Gastrocnemius medialis (tissue), 4 donors: Measurements from ENCODE around the gene SGCA. TPM values are rescaled to one million over a fixed set of nuclear protein-coding genes. Genes with fewer than 3 reads are reported as not detected.

Experiments
- ATAC-seq, 2 donors: fragments of 150-250 bp; one replicate each; pipeline ENCODE4 v1.9.1; 2016
- DNase-seq, 2 donors: peaks; one replicate each; pipeline ENCODE4 v3.0.0-alpha.2; 2019
- H3K27ac ChIP-seq, 4 donors: fragments of 200-600 bp; sonication (generic); 1 replicate in 1 of 4; 2 replicates in 3 of 4; pipeline ENCODE4 v1.5.1; 2016 to 2018; ENCODE audit warnings: mild to moderate bottlenecking in 2 of 4, moderate library complexity in 1 of 4
- H3K27me3 ChIP-seq, 3 donors: fragments of 200-600 bp; sonication (generic) in 2 of 3; 1 replicate in 1 of 3; 2 replicates in 2 of 3; pipeline versions ENCODE4 v1.5.1 to v1.6.0; 2016 to 2019; ENCODE audit warnings: mild to moderate bottlenecking in 1 of 3, moderate library complexity in 1 of 3
- H3K36me3 ChIP-seq, 2 donors: fragments of 200-600 bp; sonication (generic) in 1 of 2; one replicate each; pipeline ENCODE4 v1.5.1; 2017 to 2018
- H3K4me1 ChIP-seq, 2 donors: fragments of 200-600 bp; sonication (generic) in 1 of 2; one replicate each; pipeline ENCODE4 v1.5.1; 2016 to 2017; ENCODE audit warnings: mild to moderate bottlenecking in 2 of 2
- H3K4me3 ChIP-seq, 4 donors: fragments of 200-600 bp; sonication (generic) in 3 of 4; 1 replicate in 1 of 4; 2 replicates in 3 of 4; pipeline ENCODE4 v1.5.1; 2016 to 2019; ENCODE audit warnings: mild to moderate bottlenecking in 2 of 4
- H3K9me3 ChIP-seq, 3 donors: fragments of 200-600 bp; sonication (generic) in 2 of 3; 1 replicate in 1 of 3; 2 replicates in 2 of 3; pipeline ENCODE4 v1.5.1; 2016 to 2019
- POLR2A ChIP-seq, 2 donors: fragments of 450-650 bp; IDR thresholded peaks; one replicate each; pipeline ENCODE4 v1.6.1; 2017; ENCODE audit warnings: antibody characterized with exemption in 2 of 2, mild to moderate bottlenecking in 2 of 2, moderate library complexity in 2 of 2
- in situ Hi-C, 4 donors: fragments of 200-750 bp; cut with MboI; loops; one replicate each; pipeline versions ENCODE4 v1.15.0 to v1.8.0; 2017; ENCODE audit warnings: low sequenced_read_pairs in 4 of 4
- intact Hi-C: fragments of 100-400 bp; cut with DNase I; formaldehyde crosslinking; loops from one replicate; pipeline ENCODE4 v1.15.1; 2023; ENCODE audit warnings: low total_unique reads
- total RNA-seq, 4 donors: library from RNA; depleted of rRNA; stranded (reverse); fragments of >200 nt; gene quantifications; one replicate each; pipeline versions ENCODE4 v1.1.0 to v1.2.3, GENCODE V29; 2016
- TF ChIP-seq, protein P1 (sequence below), 5 experiments: fragments of 450-650 bp in 3 of 5; fragments of 200-600 bp in 2 of 5; sonication (generic) in 2 of 5; IDR thresholded peaks in 4 of 5; conservative IDR thresholded peaks in 1 of 5; 1 replicate in 4 of 5; 2 replicates in 1 of 5; pipeline ENCODE4 v1.5.1; 2016 to 2019; ENCODE audit warnings: antibody characterized with exemption in 5 of 5, mild to moderate bottlenecking in 3 of 5, moderate library complexity in 3 of 5

The SGCA gene
- total RNA-seq, 4 donors from 2014 or later, result 227 to 385 (median 292) TPM

DNA sequence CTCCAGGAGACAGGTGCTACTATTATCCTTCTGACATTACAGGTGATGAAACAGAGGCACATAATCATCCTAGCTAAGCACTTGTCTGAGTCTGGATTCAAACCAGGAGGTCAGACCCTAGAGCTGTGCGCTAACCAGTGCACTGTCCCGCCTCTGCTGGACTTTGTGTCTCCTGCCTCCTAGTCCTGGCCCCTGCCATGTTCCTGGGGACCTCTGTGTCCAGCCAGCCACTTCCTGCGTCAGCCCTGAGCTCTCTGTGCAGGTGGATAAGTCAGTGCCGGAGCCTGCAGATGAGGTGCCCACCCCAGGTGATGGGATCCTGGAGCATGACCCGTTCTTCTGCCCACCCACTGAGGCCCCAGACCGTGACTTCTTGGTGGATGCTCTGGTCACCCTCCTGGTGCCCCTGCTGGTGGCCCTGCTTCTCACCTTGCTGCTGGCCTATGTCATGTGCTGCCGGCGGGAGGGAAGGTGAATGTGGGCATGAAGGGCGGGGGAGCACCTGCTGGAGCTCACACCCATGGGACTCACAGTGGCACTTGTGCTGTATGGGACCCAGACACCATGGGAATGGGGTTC is 4.2 kb downstream of the SGCA start:
- DNase-seq, result no peak
- intact Hi-C loops (loop anchor here (5.0 to 10.0 kb wide), 2 partner anchors 38 to 695 kb away; partner anchors contain the start of genes SAMD14 and TOB1), in situ Hi-C loops (loop anchor here in 1 of 4 donors (5.0 kb wide), 1 partner anchor 78 kb away; no protein-coding TSS in a partner anchor)
- H3K9me3 ChIP-seq, result no peaks in the 10 kb centered on the region
- peak overlapping the region; percentile 98 to 100 (median 99) for H3K27ac ChIP-seq
- H3K4me1 ChIP-seq, result peaks cover 62 to 69% of the 10 kb centered on the region in 2 donors
- TF ChIP-seq, protein P1, sequence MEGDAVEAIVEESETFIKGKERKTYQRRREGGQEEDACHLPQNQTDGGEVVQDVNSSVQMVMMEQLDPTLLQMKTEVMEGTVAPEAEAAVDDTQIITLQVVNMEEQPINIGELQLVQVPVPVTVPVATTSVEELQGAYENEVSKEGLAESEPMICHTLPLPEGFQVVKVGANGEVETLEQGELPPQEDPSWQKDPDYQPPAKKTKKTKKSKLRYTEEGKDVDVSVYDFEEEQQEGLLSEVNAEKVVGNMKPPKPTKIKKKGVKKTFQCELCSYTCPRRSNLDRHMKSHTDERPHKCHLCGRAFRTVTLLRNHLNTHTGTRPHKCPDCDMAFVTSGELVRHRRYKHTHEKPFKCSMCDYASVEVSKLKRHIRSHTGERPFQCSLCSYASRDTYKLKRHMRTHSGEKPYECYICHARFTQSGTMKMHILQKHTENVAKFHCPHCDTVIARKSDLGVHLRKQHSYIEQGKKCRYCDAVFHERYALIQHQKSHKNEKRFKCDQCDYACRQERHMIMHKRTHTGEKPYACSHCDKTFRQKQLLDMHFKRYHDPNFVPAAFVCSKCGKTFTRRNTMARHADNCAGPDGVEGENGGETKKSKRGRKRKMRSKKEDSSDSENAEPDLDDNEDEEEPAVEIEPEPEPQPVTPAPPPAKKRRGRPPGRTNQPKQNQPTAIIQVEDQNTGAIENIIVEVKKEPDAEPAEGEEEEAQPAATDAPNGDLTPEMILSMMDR (IDR thresholded peaks at IDR 0.05 in 4 of 5, conservative IDR thresholded peaks at IDR 0.05 in 1 of 5), result no peak
- TF ChIP-seq POLR2A (IDR thresholded peaks at IDR 0.05), result no peak
- H3K4me3 ChIP-seq, result no peak overlapping the region
- H3K27me3 ChIP-seq, result no peaks in the 10 kb centered on the region
- ATAC-seq, result no peak
- peaks cover 0 to 22% of the 10 kb centered on the region in 2 donors for H3K36me3 ChIP-seq

DNA sequence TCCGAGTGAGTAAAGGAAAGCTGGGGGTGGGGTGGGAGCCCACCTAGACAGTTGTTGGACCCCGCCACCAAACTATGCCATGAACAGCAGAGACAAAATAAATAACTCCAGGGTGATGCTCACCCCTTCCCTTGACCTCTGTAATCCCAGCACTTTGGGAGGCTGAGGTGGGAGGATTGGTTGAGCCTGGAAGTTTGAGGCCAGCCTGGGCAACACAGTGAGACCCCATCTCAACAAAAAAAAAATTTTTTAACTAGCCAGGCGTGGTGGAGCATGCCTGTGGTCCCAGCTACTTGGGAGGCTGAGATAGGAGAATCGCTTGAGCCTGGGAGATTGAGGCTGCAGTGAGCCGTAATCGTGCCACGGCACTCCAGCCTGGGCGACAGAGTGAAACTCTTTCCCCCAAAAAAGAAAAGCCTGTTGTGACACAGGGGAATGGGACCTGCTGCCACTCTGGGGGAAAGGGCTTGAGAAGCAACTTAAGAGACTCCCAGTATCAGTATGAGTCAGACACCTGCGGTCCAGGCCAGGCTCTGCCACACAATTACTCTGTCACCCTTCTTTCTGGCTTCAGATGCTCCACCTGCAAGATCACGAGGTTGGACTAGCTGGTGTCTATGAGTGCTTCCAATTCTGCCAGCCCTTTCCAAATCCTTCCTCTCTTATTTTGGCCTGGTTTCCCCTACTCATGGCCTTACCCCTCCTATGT is 5.0 kb downstream of the SGCA start:
- Histone ChIP-seq H3K27ac (peak overlapping the region; percentile 98 to 100 (median 99)), H3K4me1 (peaks cover 59 to 61% of the 10 kb centered on the region in 2 donors), H3K9me3 (no peaks in the 10 kb centered on the region), H3K36me3 (peaks cover 0 to 31% of the 10 kb centered on the region in 2 donors), H3K27me3 (no peaks in the 10 kb centered on the region), H3K4me3 (no peak overlapping the region)
- in situ Hi-C loops (loop anchor here in 1 of 4 donors (5.0 kb wide), 1 partner anchor 79 kb away; no protein-coding TSS in a partner anchor), intact Hi-C loops (no loop called here)
- DNase-seq (peak; percentile 84 to 90), ATAC-seq (peak; percentile 83 to 91)
- TF ChIP-seq, protein P1 (IDR thresholded peaks at IDR 0.05 in 4 of 5, conservative IDR thresholded peaks at IDR 0.05 in 1 of 5), result no peak
- TF ChIP-seq POLR2A (IDR thresholded peaks at IDR 0.05), result peak; percentile 23 to 42

DNA sequence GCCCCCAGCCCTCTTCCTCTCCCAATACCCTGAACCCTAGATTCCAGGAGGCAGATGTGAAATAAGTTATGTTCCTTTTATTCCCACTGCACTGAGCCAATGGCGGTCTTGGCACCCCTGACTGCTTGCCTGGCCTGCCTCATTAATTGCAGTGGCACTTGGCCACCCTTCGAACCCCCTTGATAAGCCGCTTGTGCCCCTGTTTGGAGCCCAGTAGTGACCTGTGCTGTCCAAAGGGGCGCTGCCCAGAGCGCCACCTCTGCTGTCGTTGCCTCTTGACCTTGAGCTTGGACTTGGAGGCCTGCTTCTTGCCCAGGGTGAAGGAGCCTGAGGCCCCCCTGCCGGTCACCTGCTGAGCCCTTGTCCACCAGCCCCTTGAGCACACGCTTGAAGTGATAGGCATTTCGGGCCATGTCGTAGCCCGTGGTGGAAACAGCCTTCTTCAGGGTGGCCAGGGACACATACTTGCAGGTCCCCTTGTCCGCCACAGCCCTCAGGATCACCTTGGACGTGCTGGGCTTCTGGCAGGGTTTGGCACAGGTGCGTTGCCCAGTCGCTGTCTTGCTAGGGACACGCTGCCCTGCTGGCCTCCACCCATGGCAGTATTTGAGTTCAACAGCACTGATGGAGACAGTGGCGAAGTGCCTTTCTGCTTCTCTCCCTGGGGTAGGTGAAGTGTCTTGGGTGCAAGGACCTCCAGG is 5.7 kb downstream of the SGCA start:
- Histone ChIP-seq H3K27me3 (no peaks in the 10 kb centered on the region), H3K27ac (peak overlapping the region; percentile 98 to 100 (median 99)), H3K36me3 (peaks cover 0 to 34% of the 10 kb centered on the region in 2 donors), H3K9me3 (no peaks in the 10 kb centered on the region), H3K4me1 (peaks cover 65 to 67% of the 10 kb centered on the region in 2 donors), H3K4me3 (no peak overlapping the region)
- no peak for TF ChIP-seq POLR2A (IDR thresholded peaks at IDR 0.05)
- TF ChIP-seq, protein P1 (IDR thresholded peaks at IDR 0.05 in 4 of 5, conservative IDR thresholded peaks at IDR 0.05 in 1 of 5), result no peak
- intact Hi-C loops (no loop called here), in situ Hi-C loops (loop anchor here in 1 of 4 donors (5.0 kb wide), 1 partner anchor 79 kb away; no protein-coding TSS in a partner anchor)
- DNase-seq (peak in 1 of 2 donors; percentile 64), ATAC-seq (peak in 1 of 2 donors; percentile 16)

DNA sequence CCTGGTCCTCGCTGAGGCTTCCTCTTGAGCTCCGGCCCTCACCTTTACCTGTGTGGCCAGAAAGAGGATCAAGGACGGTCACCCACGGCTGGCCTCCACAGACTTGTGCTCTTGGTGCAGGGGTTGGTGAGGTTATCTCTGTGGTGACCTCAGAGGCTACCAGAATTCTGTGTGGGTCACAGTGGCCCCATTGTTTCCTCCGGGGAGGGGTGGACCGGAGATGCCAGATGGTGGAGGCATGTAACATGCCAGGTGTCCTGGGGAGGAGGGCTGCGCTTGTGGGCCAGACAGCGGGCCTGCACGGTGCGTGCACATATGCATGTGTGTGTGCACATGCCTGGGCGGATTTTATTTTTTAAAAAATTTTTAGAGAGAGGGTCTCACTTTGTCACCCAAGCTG is 6.3 kb downstream of the SGCA start:
- no peak overlapping the region for H3K4me3 ChIP-seq
- peaks cover 68 to 69% of the 10 kb centered on the region in 2 donors for H3K4me1 ChIP-seq
- peak overlapping the region; percentile 98 to 100 (median 99) for H3K27ac ChIP-seq
- H3K9me3 ChIP-seq, result no peaks in the 10 kb centered on the region
- no peak for ATAC-seq
- intact Hi-C loops, result no loop called here
- in situ Hi-C loops, result loop anchor here in 1 of 4 donors (5.0 kb wide), 1 partner anchor 80 kb away; no protein-coding TSS in a partner anchor
- peaks cover 0 to 34% of the 10 kb centered on the region in 2 donors for H3K36me3 ChIP-seq
- no peak for DNase-seq
- H3K27me3 ChIP-seq, result no peaks in the 10 kb centered on the region
- TF ChIP-seq, protein P1 (IDR thresholded peaks at IDR 0.05 in 4 of 5, conservative IDR thresholded peaks at IDR 0.05 in 1 of 5), result no peak
- TF ChIP-seq POLR2A (IDR thresholded peaks at IDR 0.05), result no peak
